Ramos (cell line): ENCODE data around the gene OR7G1.
"Not testable (repeated sequence)": the region's sequence is repeated elsewhere in the genome, so short reads cannot be mapped to it uniquely, and the experiment has no call there.

Source experiments
- in situ Hi-C: fragments of 300-500 bp; cut with MboI; formaldehyde crosslinking; loops from one replicate; pipeline ENCODE4 v1.14.3; 2022; ENCODE audit warnings: low sequenced_read_pairs; ENCODE audit not compliant: unreplicated experiment

Gene OR7G1

DNA sequence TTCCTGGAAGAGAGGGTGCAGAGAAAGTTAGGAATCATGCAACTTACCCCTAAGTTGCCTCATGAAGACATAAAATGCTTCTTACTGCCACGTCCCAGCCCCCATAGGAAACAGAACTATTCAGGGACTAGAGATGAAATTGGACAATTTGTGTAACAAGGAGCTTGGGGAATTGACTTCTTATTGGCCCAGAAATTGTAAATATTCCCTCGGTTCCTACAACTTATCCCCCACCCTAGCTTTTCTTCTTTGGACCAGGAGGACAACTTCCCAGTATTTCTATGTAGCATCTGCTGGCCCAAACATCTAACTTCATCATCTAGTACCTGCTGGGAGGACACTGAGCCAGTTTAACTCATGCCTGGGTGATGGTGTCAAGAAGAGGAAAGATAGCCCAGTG, 28.8 kb downstream of the OR7G1 start, which contains the start of gene OR1M1:
TSS of gene OR1M1 (plus strand) at position 301 of the 400 bp plus-strand sequence. CDS start 6,184 bp downstream, outside the sequence.
- in situ Hi-C loops = no loop called here

DNA sequence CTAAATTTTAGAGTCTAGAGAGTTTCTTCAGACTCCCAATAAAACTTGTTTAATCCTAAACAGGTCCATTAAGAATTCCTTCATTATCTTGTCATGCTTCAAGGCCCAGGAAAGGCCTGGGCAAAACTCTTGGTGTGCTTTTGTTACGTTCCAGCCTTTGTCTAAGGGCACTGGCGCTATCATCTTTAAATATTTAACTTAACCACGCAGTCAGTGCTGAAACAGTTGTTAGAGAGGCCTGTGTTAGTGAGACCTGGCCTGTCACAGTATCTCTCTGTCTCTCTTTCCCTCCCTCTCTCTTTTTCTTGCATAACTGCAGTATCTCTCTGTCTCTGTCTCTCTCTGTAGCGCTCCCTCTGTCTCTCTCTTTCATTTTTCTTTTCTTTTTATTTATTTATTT, 36.9 kb downstream of the OR7G1 start:
- in situ Hi-C loops = no loop called here

DNA sequence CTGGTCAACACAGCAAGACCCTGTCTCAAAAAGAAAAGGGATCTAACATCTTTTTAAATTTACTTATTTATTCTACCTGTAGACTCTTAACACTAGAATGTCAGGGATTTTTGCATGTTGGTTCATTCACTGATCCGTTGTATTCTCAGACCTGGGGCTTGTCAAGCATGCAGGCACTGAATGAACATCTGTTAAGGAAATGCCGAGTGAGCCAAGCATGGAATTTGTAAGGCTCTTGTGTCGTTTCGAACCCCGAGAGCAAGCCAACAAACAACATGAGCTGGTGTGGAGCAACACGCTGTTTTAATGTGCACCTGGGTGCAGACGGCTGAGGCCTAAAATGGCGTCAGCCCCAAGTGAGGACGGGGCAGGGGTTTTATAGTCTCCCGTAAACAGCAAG, 38.7 kb downstream of the OR7G1 start:
- in situ Hi-C loops = no loop called here

DNA sequence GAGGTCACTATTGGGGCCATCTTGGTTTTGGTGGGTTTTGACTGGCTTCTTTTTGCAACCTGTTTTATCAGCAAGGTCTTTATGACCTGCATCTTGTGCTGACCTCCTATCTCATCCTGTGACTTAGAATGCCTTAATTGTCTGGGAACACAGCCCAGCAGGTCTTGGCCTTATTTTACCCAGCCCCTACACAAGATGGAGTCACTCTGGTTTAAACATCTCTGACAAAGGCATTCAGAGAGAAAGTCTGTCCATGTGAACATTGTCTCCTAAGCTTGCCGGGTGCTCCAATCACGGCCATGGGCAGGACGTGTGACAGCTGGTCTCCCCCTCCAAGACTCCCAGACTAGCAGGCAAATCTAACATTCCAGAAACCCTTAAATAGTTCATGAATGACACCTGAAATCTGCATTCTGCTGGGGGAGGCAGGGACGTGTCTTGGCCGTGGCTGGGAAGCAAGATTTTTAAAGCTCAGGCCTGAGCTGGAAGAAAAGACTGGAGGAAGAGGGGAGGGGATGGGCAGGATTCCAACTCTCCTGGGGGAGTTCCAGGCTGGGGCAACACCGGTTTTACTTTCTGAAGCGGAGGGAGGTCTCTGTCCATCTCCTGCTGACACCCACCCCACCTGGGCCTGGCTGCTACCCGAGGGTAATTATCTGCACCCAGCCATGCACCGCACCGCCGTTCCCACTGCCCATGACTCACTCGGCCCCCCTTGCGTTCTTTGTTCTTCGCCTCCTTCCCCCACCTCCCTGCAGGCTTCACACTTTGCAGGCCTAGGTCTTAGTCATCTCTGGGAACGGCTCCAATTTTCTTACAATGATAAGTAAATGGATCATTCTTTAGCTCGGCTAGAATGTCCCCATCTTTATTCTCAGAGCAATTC, 40.3 kb downstream of the OR7G1 start:
- in situ Hi-C loops = no loop called here

DNA sequence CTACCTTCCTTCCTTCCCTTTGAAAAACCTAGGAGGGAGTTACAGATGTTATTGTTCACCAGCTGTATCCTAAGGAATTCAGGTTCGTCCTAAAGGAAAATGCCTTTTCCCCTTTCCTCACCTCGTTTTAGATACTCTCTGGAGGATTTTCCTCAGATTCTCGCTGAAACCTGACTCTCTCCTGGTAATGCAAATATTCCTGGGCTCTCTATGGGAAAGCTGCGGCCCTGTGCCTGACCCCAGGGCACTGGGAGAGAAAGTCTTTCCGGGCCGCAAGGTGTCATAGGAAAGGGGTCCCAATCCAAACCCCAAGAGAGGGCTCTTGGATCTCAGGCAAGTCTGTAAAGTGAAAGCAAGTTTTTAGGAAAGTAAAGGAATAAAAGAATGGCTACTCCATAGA, 41.8 kb downstream of the OR7G1 start:
- in situ Hi-C loops = no loop called here

DNA sequence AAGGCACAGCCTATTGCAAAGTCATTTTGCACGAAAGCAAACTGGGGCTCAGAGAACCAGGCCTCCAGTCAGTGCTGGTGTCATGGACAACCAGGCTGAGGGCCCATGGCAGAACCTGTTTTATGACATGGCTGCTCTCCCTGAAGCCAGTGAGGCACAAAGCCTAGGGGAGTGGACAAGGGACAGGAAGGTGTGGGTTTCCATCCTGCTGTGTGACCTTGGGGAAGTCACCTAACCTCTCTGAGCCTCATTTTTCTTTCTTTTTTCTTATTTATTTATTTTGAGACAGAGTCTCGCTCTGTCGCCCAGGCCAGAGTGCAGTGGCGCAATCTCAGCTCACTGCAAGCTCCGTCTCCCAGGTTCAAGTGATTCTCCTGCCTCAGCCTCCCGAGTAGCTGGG, 43.8 kb downstream of the OR7G1 start:
- in situ Hi-C loops = not testable (repeated sequence)

DNA sequence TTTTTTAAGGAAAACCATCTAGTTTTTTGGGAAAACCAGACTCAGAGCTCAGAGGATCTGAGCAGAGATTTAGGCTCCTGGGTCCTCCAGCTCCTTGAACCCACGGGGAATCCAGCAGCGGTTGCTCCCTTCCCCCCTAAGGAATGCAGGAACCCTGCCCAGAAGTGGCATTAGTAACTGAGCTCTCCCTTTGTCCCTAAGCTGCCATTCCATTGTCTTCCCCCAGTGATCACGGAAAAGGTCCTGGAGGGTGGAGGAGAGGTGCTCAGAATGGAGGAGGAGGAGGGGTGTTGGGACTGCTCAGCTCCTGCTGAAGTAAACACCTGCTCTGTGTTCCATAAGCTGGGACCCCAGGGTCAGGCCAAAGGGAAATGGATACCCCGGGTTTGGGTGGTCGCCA, 45.5 kb downstream of the OR7G1 start:
- in situ Hi-C loops = no loop called here

DNA sequence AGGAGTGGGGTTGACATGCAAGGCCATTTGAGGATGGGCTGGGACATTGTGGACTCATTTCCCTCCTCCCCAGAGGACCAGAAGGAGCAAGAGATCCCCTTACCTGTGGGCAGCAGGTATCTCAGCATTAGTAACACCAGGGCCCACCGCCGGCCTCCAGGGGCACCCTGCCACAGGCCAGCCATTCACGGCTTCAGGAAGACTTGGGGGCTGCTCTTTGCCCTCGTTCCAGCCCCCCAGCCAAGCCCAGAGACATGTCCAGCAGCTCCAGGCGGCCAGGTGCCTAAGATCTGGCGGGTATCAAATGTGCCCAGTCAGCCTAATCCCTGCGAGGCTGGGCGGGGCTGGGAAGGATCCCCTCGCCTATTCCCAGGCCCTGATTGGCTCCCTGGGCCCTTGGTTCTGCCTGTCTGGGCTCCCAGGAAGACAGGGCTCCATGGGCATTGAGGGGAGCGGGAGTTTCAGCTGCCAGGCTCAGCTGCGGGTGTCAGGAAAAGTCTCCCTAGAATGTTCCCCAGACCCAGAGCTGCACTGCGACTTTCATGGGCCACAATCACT, 50.0 kb downstream of the OR7G1 start:
- in situ Hi-C loops = no loop called here
